GM23248 (cell line): Measurements from ENCODE around the gene EXD3. TPM values are rescaled to one million over a fixed set of nuclear protein-coding genes. Genes with fewer than 3 reads are reported as not detected.

Experiments used
- DNase-seq: peaks from one replicate; pipeline ENCODE4 v3.0.0-alpha.2; 2015
- H2AFZ ChIP-seq: fragments of 200-600 bp; sonication (generic); 2 replicates; pipeline ENCODE4 v1.6.1; 2016; ENCODE audit warnings: antibody characterized with exemption
- H3F3A ChIP-seq: fragments of 200-600 bp; sonication (generic); 2 replicates; pipeline ENCODE4 v1.6.1; 2016; ENCODE audit warnings: mild to moderate bottlenecking, antibody characterized with exemption, mixed run types; ENCODE audit not compliant: insufficient read depth
- H3K27ac ChIP-seq: fragments of 200-600 bp; sonication (generic); 2 replicates; pipeline ENCODE4 v1.5.1; 2016; ENCODE audit warnings: mild to moderate bottlenecking
- H3K27me3 ChIP-seq: fragments of 200-600 bp; sonication (generic); replicated peaks from 2 replicates; pipeline ENCODE4 v1.6.1; 2016; ENCODE audit warnings: mild to moderate bottlenecking; ENCODE audit not compliant: insufficient read depth
- H3K36me3 ChIP-seq: fragments of 200-600 bp; sonication (generic); 2 replicates; pipeline ENCODE4 v1.6.1; 2016; ENCODE audit warnings: low read depth, mild to moderate bottlenecking
- H3K4me1 ChIP-seq: fragments of 200-600 bp; sonication (generic); 2 replicates; pipeline ENCODE4 v1.6.1; 2016; ENCODE audit warnings: mild to moderate bottlenecking; ENCODE audit not compliant: insufficient read depth
- H3K4me2 ChIP-seq: fragments of 200-600 bp; sonication (generic); one replicate; pipeline ENCODE4 v1.6.1; 2016; ENCODE audit warnings: mild to moderate bottlenecking; ENCODE audit not compliant: unreplicated experiment
- H3K4me3 ChIP-seq: fragments of 200-600 bp; sonication (generic); 2 replicates; pipeline ENCODE4 v1.5.1; 2016; ENCODE audit warnings: mild to moderate bottlenecking
- H3K79me2 ChIP-seq: fragments of 200-600 bp; sonication (generic); 2 replicates; pipeline ENCODE4 v1.6.1; 2016; ENCODE audit warnings: mild to moderate bottlenecking; ENCODE audit not compliant: insufficient read depth
- H3K9ac ChIP-seq: fragments of 200-600 bp; sonication (generic); 2 replicates; pipeline ENCODE4 v1.6.1; 2016; ENCODE audit warnings: mild to moderate bottlenecking
- H3K9me2 ChIP-seq: fragments of 200-600 bp; sonication (generic); 2 replicates; pipeline ENCODE4 v1.6.1; 2016; ENCODE audit warnings: mixed run types, mild to moderate bottlenecking, moderate library complexity; ENCODE audit not compliant: insufficient read depth
- H3K9me3 ChIP-seq: fragments of 200-600 bp; sonication (generic); one replicate; pipeline ENCODE4 v1.6.1; 2017; ENCODE audit warnings: low read depth
- H4K20me1 ChIP-seq: fragments of 200-600 bp; sonication (generic); 2 replicates; pipeline ENCODE4 v1.6.0; 2016; ENCODE audit not compliant: insufficient read depth
- EZH2 ChIP-seq: fragments of 200-600 bp; sonication (generic); IDR thresholded peaks from 2 replicates; pipeline ENCODE4 v1.6.1; 2018; ENCODE audit warnings: antibody characterized with exemption, mild to moderate bottlenecking; ENCODE audit not compliant: insufficient read depth, poor library complexity, severe bottlenecking
- EZH2phosphoT487 ChIP-seq: fragments of 200-600 bp; sonication (generic); IDR thresholded peaks from 2 replicates; pipeline ENCODE4 v1.6.1; 2018; ENCODE audit warnings: antibody characterized with exemption, moderate library complexity, mild to moderate bottlenecking, low read depth; ENCODE audit not compliant: insufficient read depth
- WGBS, 2 experiments: methylation state at CpG; one replicate each; pipeline ENCODE4 v1.1.6; 2015 to 2017; ENCODE audit warnings: low lambda C conversion rate in 2 of 2, low coverage in 1 of 2; ENCODE audit errors: missing lambda C conversion rate in 2 of 2; 5-methylcytosine and 5-hydroxymethylcytosine counted together
- in situ Hi-C: fragments of 300-500 bp; cut with MboI; formaldehyde crosslinking; loops from 2 replicates; pipeline ENCODE4 v1.15.0; 2020
- polyA plus RNA-seq: library from polyadenylated mRNA; unstranded; fragments of >200 nt; fragmentation: Nextera tagmentation; extraction: Ambion mirVana; gene quantifications from 2 replicates; pipeline ENCODE4 v1.2.1, GENCODE V29; 2016
- total RNA-seq: library from RNA; depleted of rRNA; stranded (reverse); fragments of >200 nt; shearing (Covaris generic); gene quantifications from 2 replicates; pipeline ENCODE4 v1.2.3, GENCODE V29; 2014

The EXD3 gene
- total and polyA plus RNA-seq, 2 experiments from 2014 or later = 10.1 to 11.6 TPM

DNA sequence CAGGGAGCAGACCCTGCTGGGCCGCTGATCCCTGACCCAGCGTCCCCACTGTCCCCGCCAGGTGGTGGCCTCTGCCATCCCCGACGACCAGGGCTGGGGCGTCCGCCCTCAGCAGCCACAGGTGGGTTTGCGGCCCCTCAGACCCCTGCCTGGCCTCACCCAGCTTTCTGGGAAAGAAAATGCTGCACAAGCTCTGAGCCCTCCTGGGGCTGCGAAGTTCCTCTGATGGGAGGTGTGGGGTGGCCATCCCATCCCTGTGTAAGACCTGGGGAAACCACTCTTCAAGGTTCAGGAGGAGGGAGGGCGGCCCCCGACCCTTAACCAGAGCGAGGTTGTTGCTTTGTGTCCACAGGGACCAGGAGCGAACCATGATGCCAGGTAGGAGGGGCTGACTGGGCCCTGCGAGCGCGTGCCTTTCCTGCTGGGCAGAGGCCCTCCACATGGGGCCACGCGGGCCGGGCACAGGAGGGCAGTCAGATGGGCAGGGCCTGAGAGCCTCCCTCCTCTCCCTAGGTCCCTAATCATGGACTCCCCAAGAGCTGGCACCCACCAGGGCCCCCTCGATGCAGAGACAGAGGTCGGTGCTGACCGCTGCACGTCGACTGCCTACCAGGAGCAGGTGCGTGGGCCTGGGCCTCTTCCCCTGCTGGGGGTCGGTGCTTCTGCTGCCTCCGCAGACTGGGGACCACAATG lies 7.9 kb upstream of the EXD3 start:
- no peaks in the 10 kb centered on the region for H3K9me2 ChIP-seq
- H2AFZ ChIP-seq = no peak overlapping the region
- TF ChIP-seq EZH2phosphoT487 = no peak
- TF ChIP-seq EZH2 = no peak
- no peaks in the 10 kb centered on the region for H3K27me3 ChIP-seq
- H3K79me2 ChIP-seq = no peaks in the 10 kb centered on the region
- H4K20me1 ChIP-seq = no peaks in the 10 kb centered on the region
- in situ Hi-C loops = no loop called here
- no peaks in the 10 kb centered on the region for H3F3A ChIP-seq
- H3K4me1 ChIP-seq = no peaks in the 10 kb centered on the region
- H3K36me3 ChIP-seq = no peaks in the 10 kb centered on the region
- no peak overlapping the region for H3K4me2 ChIP-seq
- no peak overlapping the region for H3K9ac ChIP-seq
- no peak for DNase-seq
- no peaks in the 10 kb centered on the region for H3K9me3 ChIP-seq
- 68 to 74% methylated on average over 23 to 27 of the region's 27 CpGs for WGBS, 2 experiments
- no peak overlapping the region for H3K4me3 ChIP-seq
- no peak overlapping the region for H3K27ac ChIP-seq

DNA sequence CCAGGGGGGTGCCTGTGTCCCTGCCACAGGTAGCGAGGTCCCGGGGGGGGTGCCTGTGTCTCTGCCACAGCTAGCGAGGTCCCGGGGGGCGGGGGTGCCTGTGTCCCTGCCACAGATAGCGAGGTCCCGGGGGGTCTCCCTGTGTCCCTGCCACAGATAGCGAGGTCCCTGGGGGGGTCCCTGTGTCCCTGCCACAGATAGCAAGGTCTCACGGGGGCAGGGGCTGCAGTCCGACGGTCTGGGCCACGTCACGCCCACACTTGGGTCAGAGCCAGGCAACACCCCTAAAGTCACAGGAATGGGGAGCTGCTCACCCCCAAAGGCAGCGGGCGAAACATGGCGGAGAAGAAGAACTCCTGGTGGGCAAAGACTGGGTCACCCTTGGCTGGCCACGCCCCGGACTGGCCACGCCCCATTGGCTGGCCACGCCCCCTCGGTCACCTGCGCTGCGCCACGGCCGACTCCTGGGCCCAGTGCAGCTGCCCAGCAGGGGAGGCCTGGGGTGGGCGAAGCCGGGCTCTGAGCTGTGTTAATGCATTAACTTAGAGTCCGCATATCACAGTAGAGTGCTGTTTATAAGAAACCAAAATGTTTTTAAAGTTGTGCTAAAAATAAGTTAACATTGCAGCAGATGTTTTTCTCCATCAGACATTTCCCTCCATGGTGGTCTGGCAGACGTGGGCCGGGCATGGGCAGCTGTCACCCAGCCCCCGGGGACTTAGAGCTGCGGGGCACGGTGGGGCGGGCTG lies 7.2 kb upstream of the EXD3 start:
- no peak for DNase-seq
- no peaks in the 10 kb centered on the region for H4K20me1 ChIP-seq
- H3K4me1 ChIP-seq = no peaks in the 10 kb centered on the region
- no peaks in the 10 kb centered on the region for H3K27me3 ChIP-seq
- no peak overlapping the region for H2AFZ ChIP-seq
- H3K9me2 ChIP-seq = no peaks in the 10 kb centered on the region
- H3K4me3 ChIP-seq = no peak overlapping the region
- no peaks in the 10 kb centered on the region for H3K79me2 ChIP-seq
- H3F3A ChIP-seq = peaks cover 6% of the 10 kb centered on the region
- H3K9me3 ChIP-seq = no peaks in the 10 kb centered on the region
- WGBS, 2 experiments = 40 to 48% methylated on average over 20 to 34 of the region's 34 CpGs
- in situ Hi-C loops = no loop called here
- no peak overlapping the region for H3K9ac ChIP-seq
- H3K4me2 ChIP-seq = no peak overlapping the region
- no peak for TF ChIP-seq EZH2
- TF ChIP-seq EZH2phosphoT487 = no peak
- no peak overlapping the region for H3K27ac ChIP-seq
- H3K36me3 ChIP-seq = no peaks in the 10 kb centered on the region

DNA sequence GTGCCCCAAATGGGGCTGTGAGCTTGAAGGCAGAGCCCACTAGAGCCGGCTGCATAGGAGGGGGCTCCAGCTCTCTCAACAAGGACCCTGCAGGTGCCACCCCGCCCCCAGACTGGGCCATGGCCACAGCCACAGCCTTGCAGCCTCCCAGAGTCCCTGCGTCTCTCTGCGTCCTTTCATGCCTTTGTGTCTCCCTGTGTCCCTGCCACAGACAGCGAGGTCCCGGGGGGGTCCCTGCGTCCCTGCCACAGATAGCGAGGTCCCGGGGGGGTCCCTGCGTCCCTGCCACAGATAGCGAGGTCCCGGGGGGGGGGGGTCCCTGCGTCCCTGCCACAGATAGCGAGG lies 6.6 kb upstream of the EXD3 start:
- WGBS, 2 experiments = 49 to 59% methylated on average over 5 to 14 of the region's 14 CpGs
- no peak overlapping the region for H3K27ac ChIP-seq
- TF ChIP-seq EZH2 = no peak
- no peak for TF ChIP-seq EZH2phosphoT487
- no peaks in the 10 kb centered on the region for H3K79me2 ChIP-seq
- H4K20me1 ChIP-seq = no peaks in the 10 kb centered on the region
- DNase-seq = no peak
- no peaks in the 10 kb centered on the region for H3K9me2 ChIP-seq
- H3K9me3 ChIP-seq = no peaks in the 10 kb centered on the region
- H2AFZ ChIP-seq = no peak overlapping the region
- no peak overlapping the region for H3K9ac ChIP-seq
- H3F3A ChIP-seq = peaks cover 12% of the 10 kb centered on the region
- H3K36me3 ChIP-seq = no peaks in the 10 kb centered on the region
- no peak overlapping the region for H3K4me3 ChIP-seq
- no peaks in the 10 kb centered on the region for H3K27me3 ChIP-seq
- no peak overlapping the region for H3K4me2 ChIP-seq
- in situ Hi-C loops = no loop called here
- H3K4me1 ChIP-seq = no peaks in the 10 kb centered on the region

DNA sequence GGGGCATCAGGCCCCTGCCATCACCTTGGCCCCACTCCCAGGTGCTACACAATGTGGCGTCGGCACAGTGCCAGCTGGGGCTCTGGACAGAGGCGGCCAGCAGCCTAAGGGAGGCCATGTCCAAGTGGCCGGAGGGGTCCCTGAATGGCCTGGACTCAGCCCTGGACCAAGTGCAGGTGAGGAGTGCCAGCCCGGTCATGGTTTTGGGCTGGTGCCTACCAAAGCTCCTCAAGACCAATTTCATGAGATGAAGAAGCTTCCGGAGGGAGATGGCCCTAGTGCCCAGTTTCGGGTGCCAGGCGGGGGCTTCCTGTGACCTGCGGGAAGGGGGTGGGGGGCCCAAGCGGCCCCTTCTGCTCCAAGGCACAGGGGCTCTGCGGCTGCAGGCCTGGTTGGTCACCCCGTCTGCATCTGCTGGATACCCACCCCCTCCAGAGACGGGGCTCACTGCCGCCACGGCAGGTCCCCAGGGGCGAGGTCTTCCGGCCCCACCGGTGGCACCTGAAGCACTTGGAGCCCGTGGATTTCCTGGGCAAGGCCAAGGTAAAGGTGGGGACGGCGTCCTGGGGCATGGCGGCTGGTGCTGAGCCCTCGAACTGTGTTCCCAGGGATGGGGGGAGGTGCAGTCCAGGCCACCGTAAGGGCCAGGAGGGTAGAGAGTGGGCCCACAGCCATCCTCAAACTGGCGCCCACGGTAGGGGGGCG lies 6.0 kb upstream of the EXD3 start:
- Histone ChIP-seq H4K20me1 (no peaks in the 10 kb centered on the region), H3K9ac (no peak overlapping the region), H3K9me2 (no peaks in the 10 kb centered on the region), H3K4me3 (no peak overlapping the region), H2AFZ (no peak overlapping the region), H3K4me2 (no peak overlapping the region), H3F3A (peaks cover 17% of the 10 kb centered on the region), H3K27ac (no peak overlapping the region), H3K4me1 (no peaks in the 10 kb centered on the region), H3K27me3 (no peaks in the 10 kb centered on the region), H3K9me3 (no peaks in the 10 kb centered on the region), H3K79me2 (no peaks in the 10 kb centered on the region), H3K36me3 (no peaks in the 10 kb centered on the region)
- TF ChIP-seq EZH2phosphoT487 = no peak
- TF ChIP-seq EZH2 = no peak
- WGBS, 2 experiments = 52 to 66% methylated on average over 20 of the region's 27 CpGs
- DNase-seq = no peak
- in situ Hi-C loops = no loop called here
